Endothelial cell of umbilical vein (primary cell): ENCODE measurements around the gene NUS1. TPM values are rescaled to one million over a fixed set of nuclear protein-coding genes. Genes with fewer than 3 reads are reported as not detected.

Experiments
- BruUV-seq: library from RNA; stranded (reverse); fragments of 400-500 nt; replicated peaks from 2 replicates; lab custom pipeline; 2021; lab: Mats Ljungman, UMichigan
- CTCF ChIA-PET: fragments of 300-600, 350-600 bp; sonication (Branson Sonifier 250); formaldehyde crosslinking; loops from one replicate; lab custom pipeline; 2021; ENCODE audit warnings: antibody characterized with exemption, inconsistent platforms; lab: Charles Lee
- POLR2A ChIA-PET: fragments of 300-600, 350-600 bp; sonication (Branson Sonifier 250); formaldehyde crosslinking; loops from one replicate; lab custom pipeline; 2021; ENCODE audit warnings: antibody characterized with exemption, inconsistent platforms; lab: Charles Lee
- DNase-seq: peaks from one replicate; pipeline ENCODE4 v3.0.0-alpha.2; 2011; ENCODE audit warnings: low read depth, low spot score
- FAIRE-seq: peaks from 2 replicates; lab custom pipeline; 2011; peaks lifted over from hg19 to GRCh38; lab: Jason Lieb, UNC
- H2AFZ ChIP-seq: 2 replicates; pipeline ENCODE4 v1.6.0; 2012; ENCODE audit warnings: low read depth, low read length, control low read depth, inconsistent platforms
- H3K27ac ChIP-seq: 2 replicates; pipeline ENCODE4 v1.5.1; 2011; ENCODE audit warnings: low read depth, mild to moderate bottlenecking, control low read depth, low read length, moderate library complexity; ENCODE audit not compliant: insufficient read depth
- H3K27me3 ChIP-seq, 2 experiments: 2 replicates each; pipeline versions ENCODE4 v1.6.0 to v1.6.1; 2011; ENCODE audit warnings: low read length in 2 of 2, mixed read lengths in 1 of 2; ENCODE audit not compliant: control insufficient read depth in 2 of 2, insufficient read depth in 2 of 2
- H3K36me3 ChIP-seq, 2 experiments: 2 replicates in 1 of 2; 3 replicates in 1 of 2; pipeline ENCODE4 v1.5.1; 2011; ENCODE audit warnings: low read length in 2 of 2, mild to moderate bottlenecking in 1 of 2, moderate library complexity in 1 of 2; ENCODE audit not compliant: control insufficient read depth in 2 of 2, insufficient read depth in 2 of 2; ENCODE audit errors: extremely low read depth in 1 of 2
- H3K4me1 ChIP-seq: 3 replicates; pipeline ENCODE4 v1.5.1; 2011; ENCODE audit warnings: mild to moderate bottlenecking, low read length; ENCODE audit not compliant: control insufficient read depth, insufficient read depth; ENCODE audit errors: extremely low read depth
- H3K4me2 ChIP-seq: 2 replicates; pipeline ENCODE4 v1.6.1; 2011; ENCODE audit warnings: low read length, control low read depth, mixed read lengths; ENCODE audit not compliant: insufficient read depth
- H3K4me3 ChIP-seq, 3 experiments: fragments of 200-600 bp in 1 of 3; sonication (generic), shearing (Covaris generic) in 1 of 3; replicated peaks in 1 of 3; 2 replicates each; pipeline ENCODE4 v1.5.1; 2011 to 2016; ENCODE audit warnings: control low read depth in 3 of 3, low read length in 3 of 3, mild to moderate bottlenecking in 2 of 3, inconsistent platforms in 1 of 3, low read depth in 1 of 3, moderate library complexity in 1 of 3; ENCODE audit not compliant: insufficient read depth in 1 of 3
- H3K79me2 ChIP-seq: 2 replicates; pipeline ENCODE4 v1.6.0; 2012; ENCODE audit warnings: low read length, inconsistent platforms; ENCODE audit not compliant: control insufficient read depth, insufficient read depth
- H3K9ac ChIP-seq: replicated peaks from 2 replicates; pipeline ENCODE3; 2011; ENCODE audit warnings: low read length, control low read depth; ENCODE audit not compliant: insufficient read depth; ENCODE audit errors: extremely low read depth
- H3K9me1 ChIP-seq: replicated peaks from 3 replicates; pipeline ENCODE4 v1.6.0; 2011; ENCODE audit warnings: mild to moderate bottlenecking, low read length; ENCODE audit not compliant: control insufficient read depth, insufficient read depth; ENCODE audit errors: extremely low read depth
- H3K9me3 ChIP-seq: replicated peaks from 2 replicates; pipeline ENCODE4 v1.5.1; 2012; ENCODE audit warnings: low read length, inconsistent platforms; ENCODE audit not compliant: control insufficient read depth, insufficient read depth
- H4K20me1 ChIP-seq: replicated peaks from 2 replicates; pipeline ENCODE3; 2011; ENCODE audit warnings: mild to moderate bottlenecking, low read length; ENCODE audit not compliant: control insufficient read depth, insufficient read depth; ENCODE audit errors: extremely low read depth
- CTCF ChIP-seq, 2 donors: IDR thresholded peaks; 1 replicate in 1 of 2; 2 replicates in 1 of 2; pipeline ENCODE4 v1.5.1; 2011; ENCODE audit warnings: low read length in 2 of 2, mild to moderate bottlenecking in 2 of 2, moderate library complexity in 2 of 2, control low read depth in 1 of 2, inconsistent platforms in 1 of 2, low read depth in 1 of 2; ENCODE audit not compliant: insufficient read depth in 1 of 2; ENCODE audit errors: extremely low read depth in 1 of 2
- EZH2 ChIP-seq: IDR thresholded peaks from 2 replicates; pipeline ENCODE4 v1.6.1; 2012; ENCODE audit warnings: borderline replicate concordance, low read depth, mild to moderate bottlenecking, moderate library complexity, low read length, inconsistent platforms; ENCODE audit not compliant: severe bottlenecking
- FOS ChIP-seq: IDR thresholded peaks from 2 replicates; pipeline ENCODE4 v1.6.1; 2011; ENCODE audit warnings: mild to moderate bottlenecking, low read length, moderate library complexity, borderline replicate concordance; ENCODE audit not compliant: insufficient read depth
- GATA2 ChIP-seq: IDR thresholded peaks from 2 replicates; pipeline ENCODE4 v1.7.0; 2011; ENCODE audit warnings: low read depth, mild to moderate bottlenecking, moderate library complexity, mixed read lengths, low read length; ENCODE audit not compliant: insufficient read length, insufficient read depth
- JUN ChIP-seq: IDR thresholded peaks from 2 replicates; pipeline ENCODE4 v1.6.1; 2011; ENCODE audit warnings: borderline replicate concordance, low read depth; ENCODE audit not compliant: insufficient read length, insufficient read depth
- MAX ChIP-seq: IDR thresholded peaks from 2 replicates; pipeline ENCODE4 v1.6.1; 2011; ENCODE audit not compliant: insufficient read depth, insufficient read length
- MYC ChIP-seq: IDR thresholded peaks from one replicate; pipeline ENCODE4 v1.6.1; 2011; ENCODE audit warnings: mild to moderate bottlenecking, low read depth, low read length
- POLR2A ChIP-seq: IDR thresholded peaks from 2 replicates; pipeline ENCODE4 v1.6.1; 2012; ENCODE audit warnings: low read depth, mild to moderate bottlenecking, control low read depth, low read length
- POLR2AphosphoS5 ChIP-seq: IDR thresholded peaks from 2 replicates; pipeline ENCODE4 v1.6.1; 2012; ENCODE audit warnings: low read depth, mild to moderate bottlenecking, control low read depth, low read length, moderate library complexity; ENCODE audit not compliant: insufficient read depth
- dilution Hi-C: fragments of 300-500 bp; cut with MboI; formaldehyde crosslinking; loops from one replicate; pipeline ENCODE4 v1.15.0; 2019; ENCODE audit warnings: low sequenced_read_pairs; ENCODE audit not compliant: extremely low pct_ligation_motif_present
- intact Hi-C: fragments of 100-400 bp; cut with micrococcal nuclease; formaldehyde crosslinking; loops from one replicate; pipeline ENCODE4 v1.10.0; 2022
- polyA plus RNA-seq, 4 experiments: library from polyadenylated mRNA; depleted of rRNA in 3 of 4; stranded (reverse) in 3 of 4; unstranded in 1 of 4; fragments of >200 nt; gene quantifications; 2 replicates each; pipeline versions ENCODE4 v1.2.1 to v1.2.3, GENCODE V29; 2011 to 2012; ENCODE audit warnings: missing spikeins in 1 of 4
- total RNA-seq: library from RNA; stranded (reverse); gene quantifications from 2 replicates; pipeline ENCODE4 v1.2.3, GENCODE V29; 2021

The NUS1 gene
- total and polyA plus RNA-seq, 2 donors (not counting 3 experiments of a cell fraction or from before 2014, with no cell fraction given), result 9.5 to 33.4 TPM

DNA sequence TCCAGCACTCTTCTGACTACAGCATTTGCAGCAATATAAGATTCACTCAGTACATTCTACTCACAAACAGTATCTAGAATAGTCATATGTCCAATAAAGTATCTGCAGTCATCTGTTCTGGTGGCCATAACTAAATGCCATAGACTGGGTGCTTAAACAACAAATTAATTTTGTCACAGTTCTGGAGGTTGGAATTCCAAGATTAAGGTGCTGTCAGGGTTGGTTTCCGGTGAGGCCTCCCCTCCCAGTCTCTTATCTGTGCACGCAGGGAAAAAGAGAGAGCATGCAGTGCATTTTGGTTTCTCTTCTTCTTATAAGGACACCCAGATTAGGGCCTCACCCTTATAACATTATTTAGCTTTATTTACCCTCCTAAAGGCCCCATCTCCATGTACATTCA, 21.3 kb upstream of the NUS1 start:
- BruUV-seq, result no TSS peak
- Histone ChIP-seq H3K27ac (no peak overlapping the region), H3K4me2 (no peak overlapping the region), H3K9me1 (no peaks in the 10 kb centered on the region), H3K36me3 (no peaks in the 10 kb centered on the region), H3K4me3 (no peak overlapping the region), H3K79me2 (no peaks in the 10 kb centered on the region), H2AFZ (no peak overlapping the region), H3K27me3 (no peaks in the 10 kb centered on the region), H4K20me1 (no peaks in the 10 kb centered on the region), H3K9me3 (no peaks in the 10 kb centered on the region), H3K4me1 (no peaks in the 10 kb centered on the region), H3K9ac (no peak overlapping the region)
- ChIA-PET POLR2A (no interaction called here), CTCF (no interaction called here)
- dilution Hi-C loops, result no loop called here
- intact Hi-C loops, result no loop called here
- FAIRE-seq, result no peak
- no peak for TF ChIP-seq GATA2
- DNase-seq, result no peak

- H3K9me1 ChIP-seq, result no peaks in the 10 kb centered on the region
- DNase-seq (no peak), FAIRE-seq (no peak)
- ChIA-PET CTCF (no interaction called here), POLR2A (no interaction called here)
- H3K79me2 ChIP-seq, result no peaks in the 10 kb centered on the region
- intact Hi-C loops, result no loop called here
- no peak overlapping the region for H3K9ac ChIP-seq
- no peaks in the 10 kb centered on the region for H4K20me1 ChIP-seq
- H2AFZ ChIP-seq, result no peak overlapping the region
- no peaks in the 10 kb centered on the region for H3K27me3 ChIP-seq
- no peak overlapping the region for H3K4me3 ChIP-seq
- no TSS peak for BruUV-seq
- no peak overlapping the region for H3K27ac ChIP-seq
- dilution Hi-C loops, result no loop called here
- H3K4me1 ChIP-seq, result no peaks in the 10 kb centered on the region
- H3K9me3 ChIP-seq, result no peaks in the 10 kb centered on the region
- TF ChIP-seq POLR2AphosphoS5 (no peak), CTCF (IDR thresholded peaks at IDR 0.05; ENCODE audit: extremely low read depth in 1 of 2, insufficient read depth in 1 of 2, low read depth in 1 of 2, low read length in 2 of 2) (no peak), JUN (no peak), MAX (no peak), FOS (no peak), MYC (no peak), EZH2 (no peak), GATA2 (no peak), POLR2A (no peak)
- H3K36me3 ChIP-seq, result no peaks in the 10 kb centered on the region
- no peak overlapping the region for H3K4me2 ChIP-seq
These were observed 19.9 kb upstream of the NUS1 start for GRCh38 chr6:117655380-117655779.
